ENCODE measurements around the gene CCL28.
"Not testable (repeated sequence)": the region's sequence is repeated elsewhere in the genome, so short reads cannot be mapped to it uniquely, and the experiment has no call there.

Gene CCL28

DNA sequence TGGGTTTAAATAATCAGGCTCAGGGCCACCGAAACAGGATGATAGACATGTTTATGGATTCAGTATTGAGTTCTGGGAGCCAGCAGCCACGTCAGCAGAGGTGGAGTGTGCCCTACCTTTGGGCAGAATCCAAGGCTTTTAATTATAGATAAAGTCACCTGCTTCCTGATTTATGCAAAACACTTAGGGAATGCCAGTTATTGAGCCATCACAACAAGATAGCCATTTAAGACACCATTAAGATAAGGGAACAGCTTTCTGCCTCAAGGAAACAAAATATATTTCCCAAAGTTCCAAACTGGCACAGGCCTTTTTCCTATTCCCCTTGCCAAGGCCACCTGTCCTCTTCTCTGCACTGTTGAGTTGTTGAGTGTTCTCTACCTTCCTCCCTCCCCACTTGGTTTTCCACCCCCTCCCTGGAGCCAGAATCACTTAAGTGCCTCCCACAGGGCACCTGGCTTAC is 2.4 kb downstream of the CCL28 start:
- H3K36me3 ChIP-seq (ENCODE audit: control insufficient read depth, insufficient read depth, low read length) = no peaks in the 10 kb centered on the region
- no peak overlapping the region for H3K9ac ChIP-seq (ENCODE audit: low read depth, low read length)
- no peaks in the 10 kb centered on the region for H3K9me3 ChIP-seq (ENCODE audit: control insufficient read depth, insufficient read depth, low read length)
- no peaks in the 10 kb centered on the region for H3K4me1 ChIP-seq (ENCODE audit: control insufficient read depth, insufficient read depth, low read length)
- H3K27me3 ChIP-seq (ENCODE audit: control insufficient read depth, insufficient read depth, low read length) = no peaks in the 10 kb centered on the region
- H3K27ac ChIP-seq (ENCODE audit: low read depth, low read length) = no peak overlapping the region
- no peak overlapping the region for H3K4me3 ChIP-seq (ENCODE audit: low read depth, low read length)

DNA sequence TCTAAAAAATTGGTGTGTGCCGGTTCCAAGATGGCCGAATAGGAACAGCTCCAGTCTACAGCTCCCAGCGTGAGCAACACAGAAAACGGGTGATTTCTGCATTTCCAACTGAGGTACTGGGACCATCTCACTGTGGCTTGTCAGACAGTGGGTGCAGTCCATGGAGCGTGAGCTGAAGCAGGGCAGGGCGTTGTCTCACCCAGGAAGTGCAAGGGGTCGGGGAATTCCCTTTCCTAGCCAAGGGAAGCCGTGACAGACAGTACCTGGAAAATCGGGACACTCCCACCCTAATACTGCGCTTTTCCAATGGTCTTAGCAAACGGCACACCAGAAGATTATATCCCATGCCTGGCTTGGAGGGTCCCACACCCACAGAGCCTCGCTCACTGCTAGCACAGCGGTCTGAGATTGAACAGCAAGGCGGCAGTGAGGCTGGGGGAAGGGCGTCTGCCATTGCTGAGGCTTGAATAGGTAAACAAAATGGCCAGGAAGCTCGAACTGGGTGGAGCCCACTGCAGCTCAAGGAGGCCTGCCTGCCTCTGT is 9.6 kb downstream of the CCL28 start:
- not testable (repeated sequence) for H3K36me3 ChIP-seq (ENCODE audit: control insufficient read depth, insufficient read depth, low read length); H3K9ac ChIP-seq (ENCODE audit: low read depth, low read length); H3K9me3 ChIP-seq (ENCODE audit: control insufficient read depth, insufficient read depth, low read length); H3K27me3 ChIP-seq (ENCODE audit: control insufficient read depth, insufficient read depth, low read length); H3K27ac ChIP-seq (ENCODE audit: low read depth, low read length); H3K4me1 ChIP-seq (ENCODE audit: control insufficient read depth, insufficient read depth, low read length); H3K4me3 ChIP-seq (ENCODE audit: low read depth, low read length)

DNA sequence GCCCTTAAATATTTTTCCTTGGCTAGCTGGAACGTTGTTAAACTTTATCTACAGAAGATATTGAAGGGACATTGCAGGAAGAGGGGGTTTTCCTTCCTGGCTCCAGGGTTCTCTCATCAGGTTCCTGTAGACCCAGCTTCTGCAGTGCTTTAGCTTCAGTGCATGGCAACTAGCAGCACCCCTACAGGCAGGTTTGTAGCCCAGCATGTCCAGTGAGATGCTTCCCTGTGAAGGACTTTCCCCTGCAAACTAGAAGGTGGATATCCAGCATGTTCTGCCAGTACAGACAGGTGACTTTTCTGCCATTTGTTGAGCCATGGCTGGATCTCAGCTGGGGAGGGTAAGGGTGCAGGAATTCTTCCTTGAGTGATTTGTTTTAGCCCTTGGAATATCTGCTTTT is 10.4 kb downstream of the CCL28 start:
- Histone ChIP-seq H3K9ac (ENCODE audit: low read depth, low read length) (no peak overlapping the region), H3K36me3 (ENCODE audit: control insufficient read depth, insufficient read depth, low read length) (no peaks in the 10 kb centered on the region), H3K27me3 (ENCODE audit: control insufficient read depth, insufficient read depth, low read length) (peaks cover 7% of the 10 kb centered on the region), H3K4me1 (ENCODE audit: control insufficient read depth, insufficient read depth, low read length) (no peaks in the 10 kb centered on the region), H3K4me3 (ENCODE audit: low read depth, low read length) (no peak overlapping the region), H3K27ac (ENCODE audit: low read depth, low read length) (no peak overlapping the region), H3K9me3 (ENCODE audit: control insufficient read depth, insufficient read depth, low read length) (peaks cover 3% of the 10 kb centered on the region; the same call in 1 of the 2 replicates)

DNA sequence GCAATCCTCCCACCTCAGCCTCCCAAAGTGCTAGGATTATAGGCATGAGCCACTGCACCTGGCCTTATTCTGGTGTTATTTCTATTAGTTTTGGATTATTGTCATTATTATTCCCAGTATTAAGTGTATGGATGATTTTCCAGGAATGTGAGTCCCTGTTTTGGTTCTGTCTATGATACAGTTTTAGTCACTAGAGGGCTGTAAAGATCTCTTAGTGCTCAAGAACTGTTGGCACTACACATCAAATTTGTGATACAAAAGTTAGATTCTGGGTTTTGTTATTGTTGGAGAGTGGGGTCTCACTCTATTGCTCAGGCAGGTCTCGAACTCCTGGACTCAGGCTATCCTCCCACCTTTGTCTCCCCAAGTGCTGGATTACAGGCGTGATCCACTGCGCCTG is 12.1 kb downstream of the CCL28 start:
- Histone ChIP-seq H3K4me1 (ENCODE audit: control insufficient read depth, insufficient read depth, low read length) (no peaks in the 10 kb centered on the region), H3K9ac (ENCODE audit: low read depth, low read length) (no peak overlapping the region), H3K27ac (ENCODE audit: low read depth, low read length) (no peak overlapping the region), H3K9me3 (ENCODE audit: control insufficient read depth, insufficient read depth, low read length) (peaks cover 3% of the 10 kb centered on the region; the same call in 1 of the 2 replicates), H3K36me3 (ENCODE audit: control insufficient read depth, insufficient read depth, low read length) (no peaks in the 10 kb centered on the region), H3K27me3 (ENCODE audit: control insufficient read depth, insufficient read depth, low read length) (peaks cover 15% of the 10 kb centered on the region), H3K4me3 (ENCODE audit: low read depth, low read length) (no peak overlapping the region)

- no peaks in the 10 kb centered on the region for H3K36me3 ChIP-seq (ENCODE audit: control insufficient read depth, insufficient read depth, low read length)
- peaks cover 15% of the 10 kb centered on the region for H3K27me3 ChIP-seq (ENCODE audit: control insufficient read depth, insufficient read depth, low read length)
- peak overlapping the region; percentile 53 for H3K4me3 ChIP-seq (ENCODE audit: low read depth, low read length)
- no peak overlapping the region for H3K27ac ChIP-seq (ENCODE audit: low read depth, low read length)
- peak overlapping the region; percentile 52; the same call in 1 of the 2 replicates for H3K9ac ChIP-seq (ENCODE audit: low read depth, low read length)
- H3K4me1 ChIP-seq (ENCODE audit: control insufficient read depth, insufficient read depth, low read length) = no peaks in the 10 kb centered on the region
- no peaks in the 10 kb centered on the region for H3K9me3 ChIP-seq (ENCODE audit: control insufficient read depth, insufficient read depth, low read length)
Observed at GRCh38 chr5:43396762-43397304, 15.4 kb downstream of the CCL28 start.

DNA sequence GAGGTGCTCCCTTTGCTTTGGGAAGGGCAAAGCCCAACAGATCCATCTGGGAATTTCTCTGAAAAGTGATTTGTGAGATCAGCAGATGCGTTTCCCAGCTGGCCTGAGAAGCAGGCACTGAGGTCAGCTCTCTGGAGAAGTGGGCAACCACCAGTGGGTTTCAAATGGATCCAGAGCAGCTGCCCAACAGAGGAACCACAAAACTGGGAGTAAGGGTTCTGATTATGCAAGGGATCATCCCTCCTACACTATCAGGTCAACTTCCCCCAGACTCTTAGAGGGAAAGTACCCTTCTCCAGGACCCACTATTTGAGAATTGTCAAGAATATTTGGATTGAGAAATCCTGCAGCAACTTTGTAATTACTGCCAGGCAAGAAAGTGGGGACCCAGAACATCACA is 21.7 kb downstream of the CCL28 start:
- Histone ChIP-seq H3K4me1 (ENCODE audit: control insufficient read depth, insufficient read depth, low read length) (no peaks in the 10 kb centered on the region), H3K9me3 (ENCODE audit: control insufficient read depth, insufficient read depth, low read length) (no peaks in the 10 kb centered on the region), H3K36me3 (ENCODE audit: control insufficient read depth, insufficient read depth, low read length) (no peaks in the 10 kb centered on the region), H3K27me3 (ENCODE audit: control insufficient read depth, insufficient read depth, low read length) (no peaks in the 10 kb centered on the region), H3K4me3 (ENCODE audit: low read depth, low read length) (no peak overlapping the region), H3K9ac (ENCODE audit: low read depth, low read length) (no peak overlapping the region), H3K27ac (ENCODE audit: low read depth, low read length) (no peak overlapping the region)

DNA sequence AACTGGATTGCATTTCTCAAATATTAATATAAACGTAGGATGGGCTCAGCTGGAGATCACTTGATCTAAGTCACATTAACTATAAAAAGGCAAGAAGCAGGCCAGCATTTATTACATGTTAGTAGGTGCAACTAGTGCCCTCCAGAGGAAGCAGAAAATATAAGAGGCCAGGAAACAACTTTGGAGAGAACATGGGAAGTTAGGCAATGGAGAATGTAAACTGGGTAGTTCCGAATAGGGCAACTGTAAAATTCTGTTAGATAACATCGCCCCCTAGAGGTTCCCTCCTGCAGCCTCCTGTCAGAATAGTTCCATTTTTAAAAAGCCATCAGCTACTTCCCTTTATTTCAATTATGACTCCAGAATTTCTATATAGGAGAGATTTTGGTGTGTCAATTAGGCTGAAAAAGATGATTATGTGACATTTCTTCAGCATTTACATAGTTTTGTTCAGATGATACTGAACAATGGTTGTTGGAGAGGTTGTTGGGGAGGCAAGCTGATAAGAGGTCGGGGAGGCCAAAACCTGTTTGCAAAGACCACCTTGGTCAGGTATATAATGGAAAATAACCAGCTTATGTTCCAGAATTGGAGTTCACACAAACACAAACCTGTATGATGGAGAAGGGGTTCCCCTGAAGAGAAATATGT is 22.4 kb downstream of the CCL28 start:
- no peaks in the 10 kb centered on the region for H3K4me1 ChIP-seq (ENCODE audit: control insufficient read depth, insufficient read depth, low read length)
- no peaks in the 10 kb centered on the region for H3K36me3 ChIP-seq (ENCODE audit: control insufficient read depth, insufficient read depth, low read length)
- no peaks in the 10 kb centered on the region for H3K27me3 ChIP-seq (ENCODE audit: control insufficient read depth, insufficient read depth, low read length)
- H3K4me3 ChIP-seq (ENCODE audit: low read depth, low read length) = no peak overlapping the region
- no peaks in the 10 kb centered on the region for H3K9me3 ChIP-seq (ENCODE audit: control insufficient read depth, insufficient read depth, low read length)
- no peak overlapping the region for H3K9ac ChIP-seq (ENCODE audit: low read depth, low read length)
- no peak overlapping the region for H3K27ac ChIP-seq (ENCODE audit: low read depth, low read length)

DNA sequence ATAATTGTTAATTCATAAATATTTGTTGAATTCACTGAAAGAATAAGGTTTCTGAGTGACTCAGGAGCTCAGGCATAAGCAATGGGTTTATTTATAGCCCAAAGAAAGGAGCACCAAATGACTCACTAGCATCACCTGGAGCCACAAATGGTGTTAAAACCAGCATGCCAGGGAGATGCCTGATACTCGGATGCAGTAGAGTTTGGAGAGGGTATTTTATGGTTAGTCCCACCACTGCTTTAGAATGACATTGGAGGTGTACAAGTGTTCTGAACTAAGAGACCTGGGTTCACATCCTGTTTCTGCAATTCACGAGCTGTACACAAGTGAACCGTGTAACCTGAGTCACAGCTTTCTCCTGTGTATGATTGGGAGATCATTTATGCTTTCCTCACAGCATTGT is 25.2 kb downstream of the CCL28 start:
- H3K4me1 ChIP-seq (ENCODE audit: control insufficient read depth, insufficient read depth, low read length) = no peaks in the 10 kb centered on the region
- H3K9me3 ChIP-seq (ENCODE audit: control insufficient read depth, insufficient read depth, low read length) = no peaks in the 10 kb centered on the region
- no peak overlapping the region for H3K4me3 ChIP-seq (ENCODE audit: low read depth, low read length)
- no peak overlapping the region for H3K27ac ChIP-seq (ENCODE audit: low read depth, low read length)
- H3K9ac ChIP-seq (ENCODE audit: low read depth, low read length) = no peak overlapping the region
- no peaks in the 10 kb centered on the region for H3K27me3 ChIP-seq (ENCODE audit: control insufficient read depth, insufficient read depth, low read length)
- no peaks in the 10 kb centered on the region for H3K36me3 ChIP-seq (ENCODE audit: control insufficient read depth, insufficient read depth, low read length)

DNA sequence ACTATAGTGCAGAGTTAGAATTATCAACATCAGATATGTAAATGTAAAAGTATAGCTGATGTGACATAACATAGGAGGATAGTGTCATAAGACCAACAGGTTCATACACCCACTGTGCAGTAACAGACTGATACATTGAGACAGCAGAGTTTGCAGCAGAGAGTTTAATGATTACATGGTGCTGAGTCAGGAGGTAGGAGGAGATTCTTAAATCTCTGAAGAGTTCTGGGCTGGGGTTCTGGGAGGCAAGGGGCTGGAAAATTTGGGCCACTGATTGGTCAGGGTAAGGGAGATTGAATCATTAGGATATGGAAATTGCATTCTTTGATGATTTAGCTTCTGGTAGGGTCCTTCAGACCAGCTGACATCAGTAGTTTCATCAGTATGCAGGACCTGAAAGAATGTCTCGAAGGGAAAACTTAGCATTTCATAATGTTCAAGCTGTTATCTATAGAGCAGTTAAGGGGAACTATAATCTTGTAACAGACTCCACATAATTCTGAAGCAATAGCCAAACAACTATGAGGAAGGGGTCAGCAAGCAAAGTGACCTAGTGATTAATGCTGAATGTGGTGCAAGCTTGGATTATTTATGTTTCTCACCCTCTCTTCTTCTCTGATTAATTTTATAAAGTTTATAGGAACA is 35.6 kb downstream of the CCL28 start:
- H3K4me3 ChIP-seq (ENCODE audit: low read depth, low read length) = no peak overlapping the region
- no peak overlapping the region for H3K9ac ChIP-seq (ENCODE audit: low read depth, low read length)
- H3K27ac ChIP-seq (ENCODE audit: low read depth, low read length) = no peak overlapping the region
- H3K9me3 ChIP-seq (ENCODE audit: control insufficient read depth, insufficient read depth, low read length) = no peaks in the 10 kb centered on the region
- H3K4me1 ChIP-seq (ENCODE audit: control insufficient read depth, insufficient read depth, low read length) = no peaks in the 10 kb centered on the region
- no peaks in the 10 kb centered on the region for H3K36me3 ChIP-seq (ENCODE audit: control insufficient read depth, insufficient read depth, low read length)
- no peaks in the 10 kb centered on the region for H3K27me3 ChIP-seq (ENCODE audit: control insufficient read depth, insufficient read depth, low read length)

DNA sequence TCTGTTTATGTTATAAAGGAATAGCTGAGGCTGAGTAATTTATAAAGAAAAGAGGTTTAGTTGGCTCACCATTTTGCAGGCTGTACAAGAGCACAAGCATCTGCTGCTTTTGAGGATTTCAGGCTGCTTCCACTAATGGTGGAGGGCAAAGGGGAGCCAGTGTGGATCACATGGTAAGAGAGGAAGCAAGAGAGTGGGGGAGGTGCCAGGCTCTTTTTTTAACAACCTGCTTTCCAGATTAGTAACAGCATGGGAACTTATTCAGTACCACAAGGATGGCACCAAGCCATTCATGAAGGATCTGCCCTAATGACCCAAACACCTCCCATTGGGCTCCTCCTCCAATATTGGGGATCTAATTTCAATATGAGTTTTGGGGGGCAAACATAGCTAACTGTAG is 40.4 kb downstream of the CCL28 start:
- Histone ChIP-seq H3K4me3 (ENCODE audit: low read depth, low read length) (no peak overlapping the region), H3K27me3 (ENCODE audit: control insufficient read depth, insufficient read depth, low read length) (no peaks in the 10 kb centered on the region), H3K4me1 (ENCODE audit: control insufficient read depth, insufficient read depth, low read length) (no peaks in the 10 kb centered on the region), H3K27ac (ENCODE audit: low read depth, low read length) (no peak overlapping the region), H3K9me3 (ENCODE audit: control insufficient read depth, insufficient read depth, low read length) (peaks cover 24% of the 10 kb centered on the region), H3K36me3 (ENCODE audit: control insufficient read depth, insufficient read depth, low read length) (no peaks in the 10 kb centered on the region), H3K9ac (ENCODE audit: low read depth, low read length) (no peak overlapping the region)

DNA sequence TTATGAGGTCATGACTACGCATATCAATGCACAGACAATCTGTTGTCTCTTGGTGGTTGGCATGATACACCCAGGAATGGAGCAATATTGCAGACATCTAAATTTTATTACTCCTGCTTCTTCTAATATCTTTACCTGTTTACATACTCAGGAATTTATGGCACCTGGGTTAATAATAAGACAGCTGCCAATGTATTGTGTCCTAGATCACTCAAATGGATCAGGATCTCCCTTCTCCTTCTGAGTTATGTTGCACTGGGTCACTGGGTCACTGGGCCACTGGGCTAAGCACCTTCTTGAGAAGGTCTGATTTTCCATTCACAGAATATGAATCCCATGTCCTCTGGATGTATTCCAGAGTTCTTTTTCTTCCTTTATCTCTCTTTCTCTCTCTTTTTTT is 41.8 kb downstream of the CCL28 start:
- Histone ChIP-seq H3K9me3 (ENCODE audit: control insufficient read depth, insufficient read depth, low read length) (peaks cover 24% of the 10 kb centered on the region), H3K27me3 (ENCODE audit: control insufficient read depth, insufficient read depth, low read length) (no peaks in the 10 kb centered on the region), H3K9ac (ENCODE audit: low read depth, low read length) (no peak overlapping the region), H3K36me3 (ENCODE audit: control insufficient read depth, insufficient read depth, low read length) (no peaks in the 10 kb centered on the region), H3K27ac (ENCODE audit: low read depth, low read length) (no peak overlapping the region), H3K4me3 (ENCODE audit: low read depth, low read length) (no peak overlapping the region), H3K4me1 (ENCODE audit: control insufficient read depth, insufficient read depth, low read length) (no peaks in the 10 kb centered on the region)
